Muscle of arm (tissue), 12 donors: ENCODE measurements around the gene PWWP2A. TPM values are rescaled to one million over a fixed set of nuclear protein-coding genes. Genes with fewer than 3 reads are reported as not detected.

Experiments used
- polyA plus RNA-seq, 12 donors: library from polyadenylated mRNA; unstranded; fragments of 120-200 nt; gene quantifications; one replicate each; pipeline ENCODE4 v1.2.1, GENCODE V29; 2013; ENCODE audit not compliant: insufficient read length in 12 of 12

The PWWP2A gene
- polyA plus RNA-seq, 12 donors, result 14.7 to 31.0 (median 16.3) TPM; not detected in 1

Other genes with a start within 250 kb of the PWWP2A start
- 1 to 10 TPM in 1 of 12 donors, under 1 TPM in 9, not detected in 2; 0.14 to 1.4 (median 0.35) TPM for gene ADRA1B, start 203.0 kb downstream of the PWWP2A start, polyA plus RNA-seq
- gene TTC1, start 110.3 kb downstream of the PWWP2A start, polyA plus RNA-seq, result 10 to 100 TPM in 11 of 12 donors, not detected in 1; 45.6 to 55.1 (median 50.6) TPM
- under 1 TPM in 2 of 12 donors, not detected in 10; 0.18 to 0.30 TPM for gene FABP6, start 110.1 kb upstream of the PWWP2A start, polyA plus RNA-seq
- 10 to 100 TPM in 1 of 12 donors, 1 to 10 TPM in 10, not detected in 1; 4.3 to 10.4 (median 5.9) TPM for gene CCNJL, start 193.1 kb upstream of the PWWP2A start, polyA plus RNA-seq